ENCODE results near the gene IGSF22.
"Not testable (repeated sequence)": the region's sequence is repeated elsewhere in the genome, so short reads cannot be mapped to it uniquely, and the experiment has no call there.

Gene IGSF22

GRCh38 chr11:18710545-18710944, 15.4 kb downstream of the IGSF22 start:
- DNase-seq, result no peak

- no peak for DNase-seq
Observed at GRCh38 chr11:18709414-18709813, 16.6 kb downstream of the IGSF22 start.

GRCh38 chr11:18707811-18708340, 18.1 kb downstream of the IGSF22 start:
- DNase-seq, result no peak

- DNase-seq, result peak; percentile 18 to 66 (median 52)
Observed at GRCh38 chr11:18706330-18707243, 19.4 kb downstream of the IGSF22 start.

GRCh38 chr11:18705651-18706281, 20.2 kb downstream of the IGSF22 start:
- peak in 4 of 6 experiments; percentile 19 to 39 (median 34) for DNase-seq

GRCh38 chr11:18704698-18705097, 21.3 kb downstream of the IGSF22 start:
- DNase-seq, result no peak

GRCh38 chr11:18704045-18704645, 21.8 kb downstream of the IGSF22 start:
- DNase-seq, result no peak

- DNase-seq, result no peak
Observed at GRCh38 chr11:18703001-18703763, 22.8 kb downstream of the IGSF22 start.

- no peak for DNase-seq
Observed at GRCh38 chr11:18701614-18702216, 24.3 kb downstream of the IGSF22 start.

- DNase-seq, result no peak
Observed at GRCh38 chr11:18700872-18701271, 25.1 kb downstream of the IGSF22 start.

GRCh38 chr11:18700375-18700774, 25.6 kb downstream of the IGSF22 start:
- DNase-seq, result no peak

- no peak for DNase-seq
Observed at GRCh38 chr11:18699848-18700261, 26.1 kb downstream of the IGSF22 start.

GRCh38 chr11:18699269-18699596, 26.8 kb downstream of the IGSF22 start:
- peak in 1 of 6 experiments; percentile 47 for DNase-seq

GRCh38 chr11:18698341-18699268, 27.4 kb downstream of the IGSF22 start, which contains the start of gene TMEM86A:
Gene TMEM86A (plus strand): TSS chr11:18698779. CDS start chr11:18698887, 108 bp downstream.
- DNase-seq, result peak; percentile 78 to 93 (median 86)

- no peak for DNase-seq
Observed at GRCh38 chr11:18697576-18697975, 28.4 kb downstream of the IGSF22 start.

GRCh38 chr11:18696638-18697225, 29.3 kb downstream of the IGSF22 start:
- DNase-seq, result no peak

- DNase-seq, result no peak
Observed at GRCh38 chr11:18692941-18693760, 32.8 kb downstream of the IGSF22 start.

GRCh38 chr11:18691467-18692140, 34.4 kb downstream of the IGSF22 start:
- not testable (repeated sequence) for DNase-seq

- no peak for DNase-seq
Observed at GRCh38 chr11:18684267-18684666, 41.7 kb downstream of the IGSF22 start.

Data from stimulated activated naive CD4-positive, alpha-beta T cell (primary cell).